HG03354 (cell line): ENCODE data around the gene BRAT1.
"Not testable (repeated sequence)": the region's sequence is repeated elsewhere in the genome, so short reads cannot be mapped to it uniquely, and the experiment has no call there.

Source experiments
- ATAC-seq: cut with Tn5 transposase; IDR thresholded peaks from one replicate; pipeline ENCODE4 v1.9.1; 2021; ENCODE audit warnings: mild to moderate bottlenecking; ENCODE audit not compliant: unreplicated experiment, poor library complexity, severe bottlenecking

BRAT1 gene

DNA sequence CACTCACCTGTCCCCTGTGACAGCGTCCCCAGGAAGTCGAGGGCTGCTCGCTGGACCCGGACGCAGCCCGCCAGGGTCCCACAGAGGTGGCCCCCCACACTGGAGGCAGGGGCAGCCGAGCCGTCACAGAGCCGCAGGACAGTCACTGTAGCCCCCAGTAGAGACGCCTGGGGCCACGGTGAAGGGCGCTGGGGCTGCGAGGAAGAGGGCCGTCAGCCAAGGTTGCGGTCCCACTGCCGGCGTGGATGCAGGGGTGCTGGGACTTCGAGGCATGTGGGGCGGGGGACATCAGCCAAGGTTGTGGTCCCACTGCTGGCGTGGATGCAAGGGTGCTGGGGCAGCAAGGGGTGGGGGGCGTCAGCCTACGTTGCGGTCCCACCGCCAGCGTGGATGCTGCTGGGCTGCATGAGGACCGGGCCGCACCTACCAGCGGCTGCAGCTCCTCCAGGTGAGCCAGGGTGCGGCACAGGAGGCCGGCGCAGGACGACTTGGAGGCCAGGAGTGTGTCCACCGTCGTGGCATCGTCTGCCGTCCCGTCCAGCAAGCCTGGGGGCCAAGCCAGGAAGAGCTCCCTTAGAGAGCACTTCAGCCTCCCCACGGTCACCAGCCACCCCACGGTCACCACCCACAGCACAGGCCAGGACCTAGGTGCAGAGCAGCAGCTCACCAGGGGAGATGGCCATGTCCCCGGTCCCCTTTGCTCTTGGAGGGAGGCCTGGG is 13.9 kb downstream of the BRAT1 start:
- ATAC-seq: no peak

DNA sequence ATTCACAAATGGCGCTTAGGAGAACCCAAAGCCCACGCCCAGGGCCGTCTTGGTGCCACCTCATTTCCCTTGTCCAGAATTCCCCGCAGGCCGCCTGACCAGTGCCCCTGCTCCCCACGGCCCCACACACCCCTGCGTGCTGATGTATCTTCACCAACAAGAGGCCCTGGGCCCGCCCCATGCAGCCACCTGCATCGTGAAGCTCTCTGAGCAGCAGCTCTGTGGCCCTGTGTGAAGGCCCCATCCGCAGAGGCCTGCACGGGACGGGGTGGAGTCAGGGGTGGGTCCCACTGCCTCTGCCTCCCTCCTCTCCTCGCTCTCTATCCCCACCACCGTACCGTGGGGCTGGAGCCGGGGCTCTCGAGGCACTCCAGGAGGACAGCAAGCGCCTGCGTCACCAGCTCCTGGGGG is 14.7 kb downstream of the BRAT1 start:
- no peak for ATAC-seq

DNA sequence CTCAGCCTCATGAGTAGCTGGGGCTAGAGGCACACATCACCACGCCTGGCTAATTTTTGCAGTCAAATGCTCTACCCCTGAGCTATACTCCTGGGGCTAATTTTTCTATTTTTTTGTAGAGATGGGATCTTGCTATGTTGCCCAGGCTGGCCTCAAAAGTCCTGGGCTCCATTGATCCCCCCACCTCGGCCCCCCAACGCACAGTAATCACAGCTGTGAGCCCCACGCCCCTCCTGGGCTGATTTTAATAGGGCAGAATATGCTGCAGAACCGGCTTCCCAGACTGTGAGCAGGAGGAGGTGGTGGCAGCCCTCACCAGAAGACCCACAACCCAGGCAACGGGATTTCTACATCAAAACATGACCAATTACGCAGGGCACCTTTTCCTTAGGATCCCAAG is 15.2 kb downstream of the BRAT1 start:
- ATAC-seq: no peak

DNA sequence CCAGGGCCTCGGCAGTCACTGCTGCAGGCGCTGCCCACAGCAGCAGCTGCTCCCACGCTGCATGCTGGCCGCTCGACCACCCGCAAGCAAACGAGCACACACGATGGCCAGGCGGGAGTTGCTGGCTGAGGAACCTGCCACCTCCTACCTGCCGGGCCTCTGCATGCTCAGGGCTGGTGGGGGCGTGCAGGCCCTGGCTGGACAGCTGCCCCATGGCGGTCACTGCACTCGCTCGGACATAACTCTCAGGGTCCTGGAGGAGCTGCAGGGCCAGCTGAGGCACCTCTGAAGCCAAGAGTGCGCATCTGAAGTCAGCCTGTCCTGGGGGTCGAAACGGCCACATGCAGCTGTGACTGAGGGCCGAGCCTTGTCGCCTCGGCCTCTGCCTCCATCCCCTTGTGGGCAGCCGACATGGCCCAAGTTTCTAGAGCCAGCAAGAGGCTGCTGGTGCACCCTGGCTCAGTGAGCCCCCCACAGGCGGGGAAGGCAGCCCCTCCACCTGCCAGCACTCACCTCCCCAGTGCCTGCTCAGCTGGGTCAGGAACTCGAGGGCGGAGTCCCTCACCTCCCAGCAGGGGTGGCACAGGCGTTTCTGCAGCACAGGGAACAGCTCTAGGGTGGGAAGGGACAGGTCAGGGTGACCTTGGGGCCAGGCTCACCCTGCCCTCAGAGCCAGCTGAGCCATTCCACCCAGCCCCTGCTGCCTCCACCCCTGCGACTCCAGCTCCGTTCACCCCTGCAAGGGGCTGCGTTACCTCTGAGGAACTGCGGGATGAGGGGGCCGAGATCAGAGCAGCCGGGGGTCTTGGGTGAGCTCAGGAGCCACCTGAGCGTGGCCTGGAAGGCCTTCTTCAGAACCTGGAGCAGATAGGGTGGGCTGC is 16.1 kb downstream of the BRAT1 start:
- ATAC-seq: no peak

DNA sequence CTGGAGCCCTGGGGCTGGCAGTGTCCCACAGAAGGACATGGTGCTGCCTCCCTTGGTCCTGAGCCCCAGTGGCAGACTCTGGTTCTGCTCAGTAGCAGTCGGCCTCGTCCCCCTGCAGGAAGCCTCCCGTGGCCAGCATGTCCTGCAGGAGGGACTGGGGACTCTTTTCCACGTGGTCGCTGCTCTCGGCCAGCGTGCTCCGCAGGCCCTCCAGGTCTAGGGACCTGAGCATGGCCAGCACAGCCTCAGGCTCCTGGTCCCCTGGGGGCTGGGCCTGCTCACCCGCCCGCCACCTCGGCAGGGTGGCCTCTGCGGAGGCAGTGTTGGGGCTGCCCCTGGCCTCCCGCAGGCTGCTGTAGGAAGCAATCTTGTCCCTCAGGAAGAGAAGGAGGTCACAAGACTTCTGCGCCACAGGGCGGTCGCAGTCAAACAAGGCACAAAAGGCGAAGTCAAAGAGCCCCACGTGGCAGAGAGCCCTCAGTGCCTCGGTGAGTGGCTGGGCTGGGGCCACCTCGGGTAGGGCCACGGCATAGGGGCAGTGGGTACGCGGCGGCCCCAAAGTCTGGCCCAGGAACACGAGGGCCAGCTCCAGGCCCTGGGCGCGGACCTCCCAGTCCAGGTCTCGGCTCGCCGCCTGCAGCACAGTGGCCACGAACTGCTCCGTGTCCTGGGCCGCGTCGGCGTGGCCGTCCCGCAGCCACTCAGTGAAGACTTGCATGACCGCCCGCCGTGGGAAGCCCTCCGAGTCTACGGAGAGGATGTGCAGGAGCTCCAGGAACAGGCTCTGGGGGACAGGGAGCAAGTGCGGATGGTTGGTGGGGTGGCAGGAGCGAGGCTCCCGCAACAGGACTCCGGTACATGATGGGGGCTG is 17.1 kb downstream of the BRAT1 start:
- ATAC-seq: no peak

DNA sequence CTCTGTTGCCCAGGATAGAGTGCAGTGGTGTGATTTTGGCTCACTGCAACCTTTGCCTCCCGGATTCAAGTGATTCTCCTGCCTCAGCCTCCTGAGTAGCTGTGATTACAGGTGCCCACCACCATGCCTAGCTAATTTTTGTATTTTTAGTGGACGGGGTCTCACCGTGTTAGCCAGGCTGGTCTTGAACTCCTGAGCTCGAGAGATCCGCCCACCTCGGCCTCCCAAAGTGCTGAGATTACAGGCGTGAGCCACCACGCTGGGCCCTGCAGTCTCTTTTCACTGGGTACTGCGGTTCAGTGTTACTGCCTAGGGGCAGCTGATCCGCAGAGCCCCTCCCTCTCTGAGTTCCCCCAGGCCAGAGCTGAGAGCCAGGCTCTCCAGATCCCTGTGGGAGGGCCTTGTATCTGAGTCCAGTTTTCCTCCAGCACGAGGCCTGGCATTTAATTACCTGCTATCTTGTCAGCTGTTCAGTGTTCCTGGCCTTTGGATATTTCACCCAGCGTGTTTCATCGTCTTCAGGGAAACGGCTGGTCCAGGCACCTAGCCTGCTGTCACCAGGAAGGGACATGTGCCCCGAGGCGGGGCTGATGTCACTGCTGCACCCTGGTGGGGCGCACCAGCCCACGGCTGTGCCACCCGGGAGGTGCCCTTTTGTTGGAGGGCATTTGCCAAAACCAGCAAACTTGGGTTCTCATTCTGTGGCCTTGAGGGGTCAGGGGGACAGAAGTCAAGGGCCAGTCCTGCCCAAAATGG is 19.3 kb downstream of the BRAT1 start:
- ATAC-seq: not testable (repeated sequence)

DNA sequence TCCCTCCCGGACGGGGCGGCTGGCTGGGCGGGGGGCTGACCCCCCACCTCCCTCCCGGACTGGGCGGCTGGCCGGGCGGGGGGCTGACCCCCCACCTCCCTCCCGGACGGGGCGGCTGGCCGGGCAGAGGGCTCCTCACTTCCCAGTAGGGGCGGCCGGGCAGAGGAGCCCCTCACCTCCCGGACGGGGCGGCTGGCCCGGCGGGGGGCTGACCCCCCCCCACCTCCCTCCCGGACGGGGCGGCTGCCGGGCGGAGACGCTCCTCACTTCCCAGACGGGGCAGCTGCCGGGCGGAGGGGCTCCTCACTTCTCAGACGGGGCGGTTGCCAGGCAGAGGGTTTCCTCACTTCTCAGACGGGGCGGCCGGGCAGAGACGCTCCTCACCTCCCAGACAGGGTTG is 21.1 kb downstream of the BRAT1 start:
- ATAC-seq: not testable (repeated sequence)

DNA sequence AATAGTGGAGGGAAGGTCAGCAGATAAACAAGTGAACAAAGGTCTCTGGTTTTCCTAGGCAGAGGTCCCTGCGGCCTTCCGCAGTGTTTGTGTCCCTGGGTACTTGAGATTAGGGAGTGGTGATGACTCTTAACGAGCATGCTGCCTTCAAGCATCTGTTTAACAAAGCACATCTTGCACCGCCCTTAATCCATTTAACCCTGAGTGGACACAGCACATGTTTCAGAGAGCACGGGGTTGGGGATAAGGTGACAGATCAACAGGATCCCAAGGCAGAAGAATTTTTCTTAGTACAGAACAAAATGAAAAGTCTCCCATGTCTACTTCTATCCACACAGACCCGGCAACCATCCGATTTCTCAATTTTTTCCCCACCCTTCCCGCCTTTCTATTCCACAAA is 21.8 kb downstream of the BRAT1 start:
- not testable (repeated sequence) for ATAC-seq

DNA sequence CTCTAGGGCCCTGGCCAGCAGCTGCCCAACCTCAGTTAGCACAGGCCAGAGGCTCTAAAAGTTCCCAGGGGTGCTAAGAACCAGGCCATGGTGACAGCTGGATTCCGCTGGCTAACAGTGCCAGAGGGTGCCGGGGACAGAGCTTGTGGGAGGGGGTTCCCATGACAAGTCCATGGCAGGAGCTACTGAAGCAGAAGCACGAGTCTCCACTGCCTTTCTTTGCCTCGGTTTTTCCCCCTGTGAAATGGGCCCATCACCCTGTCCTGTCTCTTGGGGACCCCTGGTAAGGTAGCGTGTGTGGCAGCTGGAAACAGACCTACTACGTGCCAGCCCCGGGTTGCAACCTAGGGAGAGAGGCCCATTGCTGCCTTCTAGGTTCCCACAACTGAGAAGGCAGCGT is 22.5 kb downstream of the BRAT1 start:
- not testable (repeated sequence) for ATAC-seq

DNA sequence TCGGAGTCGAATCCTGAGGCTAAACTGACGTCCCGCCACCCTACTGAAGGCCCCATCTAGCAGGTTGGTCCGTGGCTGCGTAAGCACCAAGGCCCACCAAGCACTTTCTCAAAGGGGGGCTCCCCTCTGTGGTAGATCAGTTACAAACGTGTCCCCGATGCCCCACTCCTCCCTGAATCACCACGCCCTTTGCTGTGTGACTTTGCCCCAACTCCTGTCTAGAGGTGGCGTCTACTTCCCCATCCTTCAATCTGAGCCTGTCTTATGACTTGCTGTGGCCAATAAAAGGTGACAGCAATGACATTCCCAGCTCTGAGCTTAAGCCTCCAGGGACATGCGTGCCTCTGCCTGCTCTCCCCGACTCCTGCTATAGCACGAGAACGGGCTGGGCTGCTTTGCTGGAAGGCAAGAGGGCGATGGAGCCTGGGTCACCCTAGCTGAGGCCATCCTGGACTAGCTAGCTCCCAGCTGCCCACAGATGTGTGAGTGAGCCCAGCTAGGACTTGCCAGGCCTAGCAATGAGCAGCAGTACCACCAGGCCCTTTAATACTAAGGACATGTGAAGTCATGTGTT is 23.0 kb downstream of the BRAT1 start:
- ATAC-seq: not testable (repeated sequence)

DNA sequence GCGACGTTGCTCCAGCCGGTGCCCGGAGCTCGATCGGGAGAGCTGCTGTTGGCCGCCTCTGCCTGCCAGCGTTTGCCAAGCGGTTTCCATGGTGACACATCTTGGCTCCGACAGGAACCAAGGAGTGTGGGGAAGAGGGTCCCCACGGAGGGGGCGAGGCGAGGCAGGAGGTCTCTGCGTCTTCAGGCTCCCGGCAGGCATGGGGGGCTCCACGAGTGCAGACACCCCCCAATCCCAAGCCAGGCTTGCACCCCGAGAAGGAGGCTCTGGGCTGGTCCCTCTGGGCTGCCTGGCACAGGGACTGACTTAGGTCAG is 23.6 kb downstream of the BRAT1 start:
- ATAC-seq: not testable (repeated sequence)

DNA sequence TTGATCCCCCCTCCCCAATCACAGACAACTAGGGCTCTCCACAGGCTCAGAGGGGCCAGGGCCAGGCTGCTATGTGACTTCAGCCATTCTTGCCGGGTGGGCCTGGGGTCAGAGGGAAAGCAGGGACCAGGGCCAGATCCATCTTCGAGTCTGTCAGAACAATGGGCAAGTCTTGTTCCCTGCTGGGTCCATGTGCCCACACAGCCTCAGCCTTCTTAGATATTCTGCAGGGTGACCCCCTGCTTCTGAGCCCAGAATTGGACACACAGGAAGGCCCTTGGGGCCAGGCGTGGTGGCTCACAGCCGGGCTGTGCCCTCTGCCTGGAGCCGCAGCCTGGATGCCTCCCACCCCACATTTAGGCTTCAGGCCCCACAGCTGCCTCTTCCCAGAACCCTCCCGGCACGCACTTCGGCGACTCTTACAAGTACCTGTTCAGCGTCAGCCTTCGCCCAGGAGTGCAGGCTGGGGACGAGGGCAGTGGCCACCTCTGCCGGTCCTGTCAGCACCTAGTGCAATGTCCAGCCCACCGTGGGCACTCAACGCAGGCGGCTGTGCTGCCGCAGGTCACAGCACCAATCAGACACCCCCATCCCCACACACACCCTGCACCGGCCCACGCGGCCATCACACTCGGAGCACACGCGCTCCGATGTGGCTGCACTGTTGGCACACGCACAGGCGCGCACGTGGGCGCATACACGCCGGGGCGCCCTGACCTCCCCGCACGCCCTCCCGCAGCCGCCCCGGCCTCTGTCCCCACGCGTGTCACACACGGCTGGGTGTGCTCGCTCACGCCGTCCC is 24.1 kb downstream of the BRAT1 start:
- not testable (repeated sequence) for ATAC-seq

DNA sequence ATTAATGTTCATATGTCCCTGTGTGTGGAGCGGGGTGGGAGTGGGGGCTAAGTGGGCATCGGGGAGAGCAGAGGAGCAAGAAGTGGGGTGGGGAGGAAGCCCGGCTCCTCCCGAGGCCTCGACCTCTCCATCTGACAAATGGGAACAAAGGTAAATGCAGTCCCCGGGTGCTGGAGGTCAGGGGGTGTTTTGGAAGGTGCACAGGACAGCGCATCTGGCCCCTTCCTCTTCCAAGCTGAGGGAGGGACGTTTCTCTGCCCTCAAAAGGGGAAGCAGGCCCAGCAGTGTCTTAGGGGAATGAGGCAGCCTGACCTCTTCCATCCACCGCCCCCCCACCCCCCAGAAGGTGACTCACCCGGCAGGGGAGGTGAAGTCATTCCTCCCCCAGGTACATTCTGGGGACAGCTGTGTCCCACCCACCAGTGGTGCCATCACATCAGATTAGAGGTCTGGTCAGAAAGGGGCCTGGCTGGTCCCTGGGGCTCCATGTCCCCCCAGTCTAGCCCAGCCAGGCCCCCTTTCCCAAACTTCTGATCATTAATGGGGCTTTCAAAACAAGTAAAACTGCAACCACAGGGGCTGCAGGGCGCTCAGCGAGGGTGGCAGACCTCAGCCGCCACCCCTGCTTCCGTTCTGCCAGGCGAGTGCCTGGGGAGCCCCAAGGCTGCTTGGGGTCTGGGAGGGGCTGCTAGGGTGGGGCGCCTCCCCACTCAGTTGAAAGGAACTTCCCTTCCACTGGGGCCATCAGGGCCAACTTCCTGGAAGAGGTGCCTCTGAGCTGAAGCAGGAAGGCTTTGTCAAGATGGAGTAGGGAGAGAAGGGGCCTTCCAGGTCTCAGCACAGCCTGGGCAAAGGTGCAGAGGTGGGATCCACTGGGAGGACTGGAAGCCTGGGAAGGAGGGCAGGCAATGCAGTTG is 25.0 kb downstream of the BRAT1 start:
- ATAC-seq: peak; percentile 40

DNA sequence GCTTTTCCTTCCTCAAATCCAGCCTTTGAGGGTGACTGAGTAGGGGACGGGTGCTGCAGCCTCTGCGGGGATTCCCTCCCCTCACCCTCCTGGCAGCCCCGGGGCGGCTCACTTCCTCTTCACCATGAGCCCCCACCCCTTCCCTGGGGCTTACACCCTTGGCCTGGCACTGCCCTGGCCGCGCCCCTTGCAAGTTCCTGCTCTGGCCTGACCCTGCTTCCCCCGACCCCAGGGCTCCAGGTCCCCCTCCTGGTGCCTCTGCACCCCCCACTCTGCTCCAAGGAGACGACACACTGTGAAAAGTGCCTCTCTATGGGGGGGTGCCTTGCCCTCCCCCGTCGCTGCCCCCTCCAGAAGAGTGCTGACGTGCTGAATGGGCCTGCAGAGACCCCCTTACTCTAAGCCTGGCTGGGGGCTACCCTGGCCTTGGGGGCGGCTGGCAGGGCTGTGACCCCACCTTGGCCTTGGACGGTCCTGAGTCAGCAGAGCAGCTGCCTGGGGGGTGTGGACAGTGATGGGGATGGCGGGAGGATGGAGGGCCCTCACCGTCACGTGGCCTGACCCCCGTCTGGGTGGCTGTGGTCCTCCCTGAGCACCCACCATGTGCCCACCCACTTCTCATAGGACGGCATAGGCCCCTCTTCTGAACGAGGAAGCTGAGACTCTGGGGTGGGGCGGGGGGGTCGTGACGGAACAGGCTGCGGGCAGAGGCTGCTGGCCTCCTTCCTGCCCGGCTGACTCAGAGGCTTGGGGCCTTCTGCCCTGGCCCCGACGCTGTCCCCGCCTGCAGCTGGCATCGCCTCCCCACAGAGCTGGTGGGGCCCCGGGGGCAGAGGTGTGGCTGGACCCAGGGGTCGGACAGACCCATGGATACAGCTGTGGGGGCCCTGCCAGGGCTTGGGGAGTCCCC is 25.9 kb downstream of the BRAT1 start:
- peak; percentile 57 for ATAC-seq

DNA sequence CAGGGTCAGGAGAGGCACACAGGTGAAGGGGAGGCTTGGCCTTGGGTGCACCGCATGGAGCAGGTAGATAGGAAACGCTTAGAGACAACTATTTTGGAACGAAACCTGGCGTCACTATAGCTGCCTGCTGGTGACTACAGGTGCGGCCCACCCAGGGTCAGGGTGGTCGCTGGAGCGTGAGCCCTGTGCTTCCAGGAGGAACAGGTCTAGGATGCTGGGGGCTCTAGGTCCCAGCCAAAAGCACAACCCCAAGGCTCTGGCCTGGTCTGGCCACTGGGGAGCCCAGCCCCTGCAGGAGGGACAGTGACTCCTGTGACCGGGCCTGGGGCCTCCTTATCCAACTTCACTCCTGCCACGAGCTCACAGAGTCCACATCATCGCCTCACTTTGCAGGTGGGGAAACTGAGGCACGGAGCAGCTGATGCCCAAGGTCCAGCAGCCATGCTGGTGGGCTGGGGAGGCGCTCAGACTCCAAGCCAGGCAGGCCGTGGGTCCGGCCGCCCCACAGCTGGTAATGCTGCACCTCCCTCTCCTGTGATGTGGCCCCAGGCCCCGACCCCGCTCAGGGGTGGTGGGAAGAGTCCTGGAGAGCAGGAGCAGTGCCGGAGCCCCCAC is 26.7 kb downstream of the BRAT1 start:
- no peak for ATAC-seq
